DND-41 (cell line): ENCODE results near the gene ITGB1BP2.
A peak's percentile ranks its signal among the peaks of the same experiment; 100 is the strongest.
"Not testable (repeated sequence)": the region's sequence is repeated elsewhere in the genome, so short reads cannot be mapped to it uniquely, and the experiment has no call there.

Experiments
- ATAC-seq: fragments of 200-7000 bp; cut with Tn5 transposase; 3 replicates; pipeline ENCODE4 v1.9.1; 2021; ENCODE audit warnings: low read depth; ENCODE audit not compliant: insufficient read depth
- DNase-seq: peaks from one replicate; pipeline ENCODE4 v3.0.0-alpha.2; 2020
- H2AFZ ChIP-seq: 2 replicates; pipeline ENCODE4 v1.6.0; 2012; ENCODE audit warnings: low read depth, low read length
- H3K27ac ChIP-seq: 2 replicates; pipeline ENCODE4 v1.5.1; 2012; ENCODE audit warnings: low read length, inconsistent platforms
- H3K27me3 ChIP-seq: fragments of 200-600 bp; sonication (generic); 2 replicates; pipeline ENCODE4 v1.6.0; 2012; ENCODE audit warnings: low read length, mild to moderate bottlenecking, inconsistent platforms; ENCODE audit not compliant: insufficient read depth, poor library complexity
- H3K36me3 ChIP-seq: 2 replicates; pipeline ENCODE4 v1.5.1; 2012; ENCODE audit warnings: low read length, inconsistent platforms; ENCODE audit not compliant: insufficient read depth
- H3K4me1 ChIP-seq: 2 replicates; pipeline ENCODE4 v1.5.1; 2012; ENCODE audit warnings: mild to moderate bottlenecking, low read length; ENCODE audit not compliant: insufficient read depth
- H3K4me2 ChIP-seq: 2 replicates; pipeline ENCODE4 v1.6.0; 2012; ENCODE audit warnings: mild to moderate bottlenecking, moderate library complexity, low read length, inconsistent platforms; ENCODE audit not compliant: insufficient read depth
- H3K4me3 ChIP-seq, 2 experiments: fragments of 200-600 bp in 1 of 2; shearing (Covaris generic) in 1 of 2; 2 replicates each; pipeline ENCODE4 v1.5.1; 2012 to 2016; ENCODE audit warnings: inconsistent platforms in 2 of 2, low read length in 2 of 2, mild to moderate bottlenecking in 2 of 2, low read depth in 1 of 2, moderate library complexity in 1 of 2
- H3K79me2 ChIP-seq: 2 replicates; pipeline ENCODE4 v1.6.0; 2012; ENCODE audit warnings: low read length, inconsistent platforms; ENCODE audit not compliant: insufficient read depth
- H3K9ac ChIP-seq: 2 replicates; pipeline ENCODE4 v1.6.0; 2012; ENCODE audit warnings: low read depth, mild to moderate bottlenecking, inconsistent platforms, low read length, moderate library complexity
- H3K9me3 ChIP-seq: 2 replicates; pipeline ENCODE4 v1.5.1; 2012; ENCODE audit warnings: low read length, moderate library complexity, mild to moderate bottlenecking, inconsistent platforms; ENCODE audit not compliant: insufficient read depth, severe bottlenecking
- H4K20me1 ChIP-seq: 2 replicates; pipeline ENCODE4 v1.6.0; 2012; ENCODE audit warnings: low read length; ENCODE audit not compliant: insufficient read depth
- EZH2 ChIP-seq: IDR thresholded peaks from 3 replicates; pipeline ENCODE4 v1.6.1; 2012; ENCODE audit warnings: borderline replicate concordance, low read depth, mild to moderate bottlenecking, moderate library complexity, low read length, inconsistent platforms; ENCODE audit not compliant: severe bottlenecking
- TF ChIP-seq, protein P1 (sequence below): IDR thresholded peaks from 2 replicates; pipeline ENCODE4 v1.5.1; 2012; ENCODE audit warnings: borderline replicate concordance, low read length, moderate library complexity, mild to moderate bottlenecking; ENCODE audit not compliant: poor library complexity, severe bottlenecking; ENCODE audit errors: extremely low read depth

ITGB1BP2 gene

DNA sequence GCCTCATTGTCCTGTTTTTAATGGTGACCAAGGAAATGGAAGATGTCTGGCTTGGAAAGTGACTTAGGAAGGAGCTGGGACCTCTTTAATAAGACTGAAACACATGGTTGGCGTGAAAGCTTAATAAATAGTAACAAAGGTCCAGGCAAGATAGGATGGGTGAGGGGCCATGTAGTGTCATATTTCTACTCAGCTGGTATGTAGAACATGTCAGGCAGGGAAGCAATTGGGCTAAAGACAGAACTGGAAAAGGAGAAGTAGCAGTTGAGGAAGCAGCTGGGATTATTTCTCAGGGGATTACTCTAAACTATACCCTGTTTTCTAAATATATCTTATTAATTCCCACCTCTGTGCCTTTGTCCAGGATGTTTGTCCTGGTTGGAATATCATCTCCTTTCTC lies 18.6 kb downstream of the ITGB1BP2 start:
- Histone ChIP-seq H3K4me1 (no peaks in the 10 kb centered on the region), H3K9me3 (no peaks in the 10 kb centered on the region), H3K9ac (no peak overlapping the region), H3K4me3 (no peak overlapping the region), H3K27me3 (no peaks in the 10 kb centered on the region), H2AFZ (no peak overlapping the region), H3K36me3 (0 out of 2 replicates have a peak, but pooled peaks cover 3% of the 10 kb centered on the region), H3K27ac (no peak overlapping the region), H3K4me2 (no peak overlapping the region), H4K20me1 (no peaks in the 10 kb centered on the region), H3K79me2 (no peaks in the 10 kb centered on the region)
- ATAC-seq (no peak), DNase-seq (no peak)
- TF ChIP-seq, protein P1, sequence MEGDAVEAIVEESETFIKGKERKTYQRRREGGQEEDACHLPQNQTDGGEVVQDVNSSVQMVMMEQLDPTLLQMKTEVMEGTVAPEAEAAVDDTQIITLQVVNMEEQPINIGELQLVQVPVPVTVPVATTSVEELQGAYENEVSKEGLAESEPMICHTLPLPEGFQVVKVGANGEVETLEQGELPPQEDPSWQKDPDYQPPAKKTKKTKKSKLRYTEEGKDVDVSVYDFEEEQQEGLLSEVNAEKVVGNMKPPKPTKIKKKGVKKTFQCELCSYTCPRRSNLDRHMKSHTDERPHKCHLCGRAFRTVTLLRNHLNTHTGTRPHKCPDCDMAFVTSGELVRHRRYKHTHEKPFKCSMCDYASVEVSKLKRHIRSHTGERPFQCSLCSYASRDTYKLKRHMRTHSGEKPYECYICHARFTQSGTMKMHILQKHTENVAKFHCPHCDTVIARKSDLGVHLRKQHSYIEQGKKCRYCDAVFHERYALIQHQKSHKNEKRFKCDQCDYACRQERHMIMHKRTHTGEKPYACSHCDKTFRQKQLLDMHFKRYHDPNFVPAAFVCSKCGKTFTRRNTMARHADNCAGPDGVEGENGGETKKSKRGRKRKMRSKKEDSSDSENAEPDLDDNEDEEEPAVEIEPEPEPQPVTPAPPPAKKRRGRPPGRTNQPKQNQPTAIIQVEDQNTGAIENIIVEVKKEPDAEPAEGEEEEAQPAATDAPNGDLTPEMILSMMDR: no peak
- TF ChIP-seq EZH2: no peak

DNA sequence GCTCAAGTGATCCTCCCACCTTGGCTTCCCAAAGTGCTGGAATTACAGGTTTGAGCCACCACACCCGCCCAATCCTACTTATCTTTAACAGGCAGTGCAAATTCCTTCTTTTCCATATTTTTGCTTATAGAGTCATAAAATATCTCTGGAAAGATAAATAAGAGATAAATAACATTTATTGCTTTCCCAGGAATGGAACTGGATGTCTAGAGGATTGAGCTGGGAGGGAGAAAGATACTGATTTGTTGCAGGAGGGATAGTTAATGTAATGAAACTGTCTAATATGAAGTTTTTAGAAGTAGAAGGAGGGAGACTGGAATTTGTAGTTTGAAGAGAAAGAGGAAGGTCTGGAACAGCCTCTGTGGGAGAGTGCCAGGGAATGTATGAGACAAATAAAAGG lies 20.2 kb downstream of the ITGB1BP2 start:
- no peaks in the 10 kb centered on the region for H3K27me3 ChIP-seq
- no peak for DNase-seq
- H2AFZ ChIP-seq: no peak overlapping the region
- H3K4me3 ChIP-seq: no peak overlapping the region
- ATAC-seq: no peak
- no peaks in the 10 kb centered on the region for H3K9me3 ChIP-seq
- H3K27ac ChIP-seq: no peak overlapping the region
- H3K36me3 ChIP-seq: 0 out of 2 replicates have a peak, but pooled peaks cover 3% of the 10 kb centered on the region
- TF ChIP-seq EZH2: no peak
- TF ChIP-seq, protein P1: no peak
- no peaks in the 10 kb centered on the region for H3K79me2 ChIP-seq
- H3K4me2 ChIP-seq: no peak overlapping the region
- H4K20me1 ChIP-seq: no peaks in the 10 kb centered on the region
- H3K4me1 ChIP-seq: no peaks in the 10 kb centered on the region
- H3K9ac ChIP-seq: no peak overlapping the region

DNA sequence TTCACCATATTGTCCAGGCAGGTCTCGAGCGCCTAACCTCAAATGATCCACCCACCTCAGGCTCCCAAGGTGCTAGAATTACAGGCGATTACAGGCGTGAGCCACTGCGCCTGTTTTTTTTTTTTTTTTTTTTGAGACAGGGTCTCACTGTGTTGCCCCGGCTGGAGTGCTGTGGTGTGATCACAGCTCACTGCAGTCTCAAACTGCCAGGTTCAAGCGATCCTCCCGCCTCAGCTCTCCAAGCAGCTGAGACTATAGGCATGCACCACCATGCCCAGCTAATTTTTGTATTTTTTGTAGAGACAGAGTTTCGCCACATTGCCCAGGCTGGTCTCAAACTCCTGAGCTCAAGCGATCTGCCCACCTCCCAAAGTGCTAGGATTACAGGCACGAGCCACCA lies 22.9 kb downstream of the ITGB1BP2 start:
- H3K9me3 ChIP-seq, H3K9ac ChIP-seq, H3K4me2 ChIP-seq, H4K20me1 ChIP-seq, H3K36me3 ChIP-seq, H2AFZ ChIP-seq, ATAC-seq, DNase-seq, H3K4me1 ChIP-seq, H3K27ac ChIP-seq, H3K4me3 ChIP-seq, H3K79me2 ChIP-seq, H3K27me3 ChIP-seq: not testable (repeated sequence)

DNA sequence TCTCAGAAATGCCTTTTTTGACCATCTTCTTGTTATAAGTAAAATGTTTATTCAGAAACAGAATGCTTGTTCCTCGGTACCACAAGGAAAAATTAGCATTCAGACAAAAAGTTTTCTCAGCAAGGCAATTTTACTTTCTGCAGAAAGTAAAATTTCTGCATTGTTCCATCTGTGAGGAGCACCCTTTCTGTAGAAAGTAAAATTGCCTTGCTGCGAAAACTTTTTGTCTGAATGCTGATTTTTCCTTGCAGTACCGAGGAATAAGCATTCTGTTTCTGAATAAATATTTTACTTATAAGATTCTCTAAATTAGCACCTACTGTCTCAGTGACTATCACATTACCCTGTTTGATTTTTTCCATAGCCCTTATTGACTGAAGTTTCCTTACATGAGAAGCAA lies 24.8 kb downstream of the ITGB1BP2 start:
- 0 out of 2 replicates have a peak, but pooled peaks cover 3% of the 10 kb centered on the region for H3K36me3 ChIP-seq
- no peak for ATAC-seq
- H4K20me1 ChIP-seq: no peaks in the 10 kb centered on the region

DNA sequence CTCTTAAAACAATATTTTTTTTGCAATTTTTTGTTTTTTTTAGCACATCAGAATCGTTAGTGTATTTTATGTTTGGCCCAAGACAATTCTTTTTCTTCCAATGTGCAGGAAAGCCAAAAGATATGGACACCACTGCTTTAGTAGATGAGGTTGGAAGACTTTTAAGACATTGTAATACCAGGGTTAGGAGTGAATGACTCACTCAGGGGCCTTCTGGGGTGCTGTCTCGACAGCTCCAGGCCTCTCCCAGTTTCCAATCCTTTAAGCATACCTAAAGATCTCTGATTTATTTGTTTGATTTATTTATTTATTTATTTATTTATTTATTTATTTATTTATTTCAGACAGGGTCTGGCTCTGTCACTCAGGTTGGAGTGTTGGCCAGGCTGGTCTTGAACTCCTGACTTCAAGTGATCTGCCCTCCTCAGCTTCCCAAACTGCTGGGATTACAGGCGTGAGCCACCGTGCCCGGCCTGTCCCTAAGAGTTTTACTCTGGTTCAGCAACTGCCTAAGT lies 47.7 kb downstream of the ITGB1BP2 start:
- H3K79me2 ChIP-seq, H3K4me3 ChIP-seq, ATAC-seq, H4K20me1 ChIP-seq, H3K36me3 ChIP-seq, H2AFZ ChIP-seq, H3K9me3 ChIP-seq, H3K4me1 ChIP-seq, H3K27ac ChIP-seq, H3K27me3 ChIP-seq, DNase-seq, H3K9ac ChIP-seq, H3K4me2 ChIP-seq: not testable (repeated sequence)

More for the DNA sequence above, 24.8 kb downstream of the ITGB1BP2 start:
- Histone ChIP-seq H3K4me3 (no peak overlapping the region), H3K4me2 (no peak overlapping the region), H3K9ac (no peak overlapping the region), H3K79me2 (no peaks in the 10 kb centered on the region), H3K27me3 (no peaks in the 10 kb centered on the region), H2AFZ (no peak overlapping the region), H3K9me3 (no peaks in the 10 kb centered on the region), H3K27ac (no peak overlapping the region), H3K4me1 (no peaks in the 10 kb centered on the region)
- TF ChIP-seq, protein P1: no peak
- TF ChIP-seq EZH2: no peak
- DNase-seq: no peak

DNA sequence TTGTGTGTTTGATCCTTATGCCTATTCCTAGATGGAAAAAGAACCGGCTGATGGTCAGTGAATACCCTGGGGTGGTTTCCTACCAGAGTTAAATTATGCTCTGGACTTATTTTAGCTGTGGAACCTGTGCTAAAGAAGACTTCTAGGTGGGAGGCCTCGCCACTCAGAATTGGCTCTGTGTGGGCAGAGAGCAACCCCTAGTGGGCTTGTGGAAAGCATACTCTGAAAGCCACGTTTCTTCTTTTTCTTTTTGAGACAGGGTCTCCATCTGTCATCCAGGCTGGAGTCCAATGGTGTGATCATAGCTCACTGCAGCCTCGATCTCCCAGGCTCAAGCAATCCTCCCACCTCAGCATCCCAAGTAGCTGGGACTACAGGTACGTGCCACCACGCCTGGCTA lies 48.3 kb downstream of the ITGB1BP2 start:
- H3K27ac ChIP-seq, H3K79me2 ChIP-seq, H3K4me2 ChIP-seq, H3K27me3 ChIP-seq, H4K20me1 ChIP-seq, H3K36me3 ChIP-seq, H2AFZ ChIP-seq, DNase-seq, H3K4me1 ChIP-seq, H3K4me3 ChIP-seq, H3K9me3 ChIP-seq, H3K9ac ChIP-seq: not testable (repeated sequence)
- peak; percentile 48; the same call in 1 of the 3 replicates for ATAC-seq
